Body of pancreas (tissue), 4 donors: ENCODE data around the gene CCDC71L. TPM values are rescaled to one million over a fixed set of nuclear protein-coding genes. Genes with fewer than 3 reads are reported as not detected.

ENCODE experiments used
- ATAC-seq: fragments of 150-250 bp; one replicate; pipeline ENCODE4 v1.9.1; 2016
- DNase-seq, 4 donors: peaks; one replicate each; pipeline ENCODE4 v3.0.0-alpha.2; 2019
- H3K27ac ChIP-seq, 4 donors: fragments of 200-600 bp; sonication (generic); 1 replicate in 3 of 4; 2 replicates in 1 of 4; pipeline versions ENCODE4 v1.5.1 to v1.6.1; 2016 to 2019; ENCODE audit warnings: mild to moderate bottlenecking in 1 of 4, mixed read lengths in 1 of 4, moderate library complexity in 1 of 4
- H3K27me3 ChIP-seq, 2 donors: fragments of 200-600 bp; sonication (generic); one replicate each; pipeline ENCODE4 v1.6.0; 2016; ENCODE audit warnings: mild to moderate bottlenecking in 1 of 2
- H3K36me3 ChIP-seq, 2 donors: fragments of 200-600 bp; sonication (generic); replicated peaks in 1 of 2; 2 replicates each; pipeline ENCODE4 v1.5.1; 2016; ENCODE audit warnings: low read depth in 2 of 2; ENCODE audit not compliant: insufficient read depth in 1 of 2
- H3K4me1 ChIP-seq: fragments of 200-600 bp; sonication (generic); one replicate; pipeline ENCODE4 v1.6.0; 2016
- H3K4me3 ChIP-seq, 2 donors: fragments of 200-600 bp; sonication (generic); 1 replicate in 1 of 2; 2 replicates in 1 of 2; pipeline ENCODE4 v1.5.1; 2016 to 2019
- H3K9me3 ChIP-seq, 3 donors: fragments of 200-600 bp; sonication (generic); 1 replicate in 2 of 3; 2 replicates in 1 of 3; pipeline ENCODE4 v1.5.1; 2016
- POLR2A ChIP-seq, 3 donors: fragments of 450-650 bp; IDR thresholded peaks; one replicate each; pipeline ENCODE4 v1.6.1; 2016; ENCODE audit warnings: antibody characterized with exemption in 3 of 3, mild to moderate bottlenecking in 2 of 3
- WGBS, 2 donors: methylation state at CpG; one replicate each; pipeline ENCODE4 v1.1.5; 2017; 5-methylcytosine and 5-hydroxymethylcytosine counted together
- intact Hi-C: fragments of 100-400 bp; cut with DNase I; formaldehyde crosslinking; loops from one replicate; pipeline ENCODE4 v1.15.1; 2023
- total RNA-seq, 2 donors: library from RNA; depleted of rRNA; stranded (reverse); fragments of >200 nt; gene quantifications; one replicate each; pipeline ENCODE4 v1.1.0, GENCODE V29; 2016
- TF ChIP-seq, protein P1 (sequence below), 7 experiments: fragments of 450-650 bp in 4 of 7; fragments of 200-600 bp in 3 of 7; sonication (generic) in 3 of 7; IDR thresholded peaks; one replicate each; pipeline ENCODE4 v1.5.1; 2016 to 2019; ENCODE audit warnings: antibody characterized with exemption in 7 of 7

Gene CCDC71L
- total RNA-seq, 2 donors from 2014 or later, result 8.6 to 23.7 TPM

DNA sequence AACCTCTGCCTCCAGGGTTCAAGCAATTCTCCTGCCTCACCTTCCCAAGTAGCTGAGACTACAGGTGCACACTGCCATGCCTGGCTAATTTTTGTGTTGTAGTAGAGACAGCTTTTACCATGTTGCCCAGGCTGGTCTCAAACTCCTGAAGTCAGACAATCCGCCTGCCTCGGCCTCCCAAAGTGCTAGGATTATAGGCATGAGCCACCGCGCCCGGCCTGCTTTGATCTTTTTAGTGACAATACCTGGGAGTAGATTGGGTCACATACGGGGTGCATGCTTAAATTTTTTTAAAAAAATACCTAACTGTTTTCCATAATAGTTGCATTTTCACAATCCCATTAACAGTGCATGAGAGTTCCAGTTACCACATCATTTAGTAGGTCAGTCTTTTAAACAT is 47.7 kb downstream of the CCDC71L start:
- intact Hi-C loops, result no loop called here
- Histone ChIP-seq H3K4me3 (no peak overlapping the region), H3K4me1 (peaks cover 18% of the 10 kb centered on the region), H3K27me3 (no peaks in the 10 kb centered on the region), H3K36me3 (no peaks in the 10 kb centered on the region), H3K9me3 (no peaks in the 10 kb centered on the region), H3K27ac (no peak overlapping the region)
- DNase-seq, result no peak
- TF ChIP-seq, protein P1, sequence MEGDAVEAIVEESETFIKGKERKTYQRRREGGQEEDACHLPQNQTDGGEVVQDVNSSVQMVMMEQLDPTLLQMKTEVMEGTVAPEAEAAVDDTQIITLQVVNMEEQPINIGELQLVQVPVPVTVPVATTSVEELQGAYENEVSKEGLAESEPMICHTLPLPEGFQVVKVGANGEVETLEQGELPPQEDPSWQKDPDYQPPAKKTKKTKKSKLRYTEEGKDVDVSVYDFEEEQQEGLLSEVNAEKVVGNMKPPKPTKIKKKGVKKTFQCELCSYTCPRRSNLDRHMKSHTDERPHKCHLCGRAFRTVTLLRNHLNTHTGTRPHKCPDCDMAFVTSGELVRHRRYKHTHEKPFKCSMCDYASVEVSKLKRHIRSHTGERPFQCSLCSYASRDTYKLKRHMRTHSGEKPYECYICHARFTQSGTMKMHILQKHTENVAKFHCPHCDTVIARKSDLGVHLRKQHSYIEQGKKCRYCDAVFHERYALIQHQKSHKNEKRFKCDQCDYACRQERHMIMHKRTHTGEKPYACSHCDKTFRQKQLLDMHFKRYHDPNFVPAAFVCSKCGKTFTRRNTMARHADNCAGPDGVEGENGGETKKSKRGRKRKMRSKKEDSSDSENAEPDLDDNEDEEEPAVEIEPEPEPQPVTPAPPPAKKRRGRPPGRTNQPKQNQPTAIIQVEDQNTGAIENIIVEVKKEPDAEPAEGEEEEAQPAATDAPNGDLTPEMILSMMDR (IDR thresholded peaks at IDR 0.05), result no peak
- no peak for TF ChIP-seq POLR2A (IDR thresholded peaks at IDR 0.05)
- 93 to 95% methylated on average over 6 of the region's 6 CpGs for WGBS, 2 donors
- ATAC-seq, result no peak

DNA sequence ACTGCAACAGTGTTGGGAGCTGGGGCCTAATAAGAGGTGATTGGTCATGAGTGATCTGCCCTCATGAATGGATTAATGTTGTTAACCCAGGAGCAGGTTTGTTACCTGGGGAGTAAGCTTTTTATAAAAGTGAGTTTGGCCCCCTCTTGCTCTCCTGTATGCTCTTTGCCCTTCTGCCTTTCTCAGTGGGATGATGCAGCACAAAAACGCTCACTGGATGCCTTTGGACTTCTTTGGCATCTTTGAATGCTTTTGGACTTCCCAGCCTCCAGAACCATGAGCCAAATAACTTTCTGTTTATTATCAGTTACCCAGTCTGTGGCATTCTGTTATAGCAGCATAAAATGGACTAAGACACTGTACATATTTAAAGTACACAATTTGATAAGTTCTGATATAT is 48.5 kb downstream of the CCDC71L start:
- no peak for DNase-seq
- no peaks in the 10 kb centered on the region for H3K27me3 ChIP-seq
- peaks cover 14% of the 10 kb centered on the region for H3K4me1 ChIP-seq
- intact Hi-C loops, result no loop called here
- H3K4me3 ChIP-seq, result no peak overlapping the region
- no peak for ATAC-seq
- H3K27ac ChIP-seq, result no peak overlapping the region
- H3K36me3 ChIP-seq, result no peaks in the 10 kb centered on the region
- 95 to 100% methylated on average over 1 of the region's 1 CpG for WGBS, 2 donors
- TF ChIP-seq, protein P1 (IDR thresholded peaks at IDR 0.05), result no peak
- TF ChIP-seq POLR2A (IDR thresholded peaks at IDR 0.05), result no peak
- no peaks in the 10 kb centered on the region for H3K9me3 ChIP-seq

DNA sequence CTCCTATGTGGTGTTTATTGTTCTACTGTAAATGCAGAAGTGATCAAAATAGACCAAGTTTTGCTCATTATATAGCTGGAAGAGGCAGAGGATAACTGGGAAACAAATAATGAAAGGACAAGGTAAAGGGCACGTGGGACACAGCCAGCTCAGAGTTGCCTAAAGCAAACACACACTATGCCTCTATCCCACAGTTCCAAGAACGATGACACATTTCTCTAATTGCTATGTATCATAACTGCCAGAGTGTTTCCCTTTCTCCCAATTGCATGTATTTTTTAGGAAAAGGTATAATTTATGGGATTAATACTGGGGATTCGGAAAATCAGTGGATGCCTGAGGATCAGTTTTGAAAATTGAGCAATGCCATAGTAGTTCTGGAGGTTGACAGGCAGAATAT is 49.0 kb downstream of the CCDC71L start:
- no peaks in the 10 kb centered on the region for H3K27me3 ChIP-seq
- no peaks in the 10 kb centered on the region for H3K36me3 ChIP-seq
- H3K4me1 ChIP-seq, result peaks cover 14% of the 10 kb centered on the region
- DNase-seq (no peak), ATAC-seq (no peak)
- H3K9me3 ChIP-seq, result no peaks in the 10 kb centered on the region
- 61 to 65% methylated on average over 3 of the region's 3 CpGs for WGBS, 2 donors
- intact Hi-C loops, result no loop called here
- H3K4me3 ChIP-seq, result no peak overlapping the region
- no peak for TF ChIP-seq POLR2A (IDR thresholded peaks at IDR 0.05)
- TF ChIP-seq, protein P1 (IDR thresholded peaks at IDR 0.05), result no peak
- H3K27ac ChIP-seq, result peak overlapping the region in 1 of 4 donors; percentile 59

DNA sequence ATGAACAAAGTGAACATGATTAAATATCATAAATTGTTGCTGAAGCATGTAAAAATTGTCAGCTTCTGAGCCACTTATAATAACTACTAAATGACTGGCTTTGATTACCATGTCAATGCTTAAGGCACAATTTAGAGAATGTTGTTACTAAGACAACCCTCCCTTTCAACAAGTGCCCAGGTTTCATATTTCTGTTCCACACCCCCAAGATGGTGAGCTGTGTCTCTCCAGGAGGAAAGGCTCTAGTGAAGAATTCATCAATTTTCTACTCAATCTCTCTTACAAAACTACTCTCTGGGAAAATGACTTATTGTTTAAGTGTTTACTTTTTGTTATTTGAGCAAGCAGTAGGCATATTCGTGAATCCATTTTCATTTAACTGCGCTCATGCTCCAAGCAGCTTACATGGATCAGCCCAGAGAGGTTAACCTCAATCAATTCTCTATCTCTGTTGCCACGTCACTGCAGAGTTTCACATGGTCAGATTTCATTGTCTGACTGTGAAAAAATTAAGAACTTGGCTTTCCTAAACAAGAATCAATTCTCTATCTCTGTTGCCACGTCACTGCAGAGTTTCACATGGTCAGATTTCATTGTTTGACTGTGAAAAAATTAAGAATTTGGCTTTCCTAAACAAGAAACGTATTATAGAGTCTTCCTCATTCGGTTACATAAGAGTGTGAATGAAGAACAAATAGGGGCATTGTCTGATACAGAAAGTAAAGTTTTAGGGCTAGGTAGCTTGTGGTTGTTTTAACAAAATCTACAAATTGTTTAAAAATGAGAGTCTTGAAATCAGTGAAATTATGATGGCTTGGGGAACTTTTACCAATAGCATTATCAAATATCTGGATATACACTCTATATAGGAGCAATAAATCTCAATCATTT is 49.7 kb downstream of the CCDC71L start:
- Histone ChIP-seq H3K4me1 (peaks cover 14% of the 10 kb centered on the region), H3K4me3 (no peak overlapping the region), H3K27ac (peak overlapping the region in 2 of 4 donors; percentile 15 to 59), H3K36me3 (no peaks in the 10 kb centered on the region), H3K27me3 (no peaks in the 10 kb centered on the region), H3K9me3 (no peaks in the 10 kb centered on the region)
- intact Hi-C loops, result no loop called here
- DNase-seq (no peak), ATAC-seq (no peak)
- TF ChIP-seq, protein P1 (IDR thresholded peaks at IDR 0.05), result no peak
- TF ChIP-seq POLR2A (IDR thresholded peaks at IDR 0.05), result no peak
- WGBS, 2 donors, result 25 to 28% methylated on average over 6 of the region's 6 CpGs

DNA sequence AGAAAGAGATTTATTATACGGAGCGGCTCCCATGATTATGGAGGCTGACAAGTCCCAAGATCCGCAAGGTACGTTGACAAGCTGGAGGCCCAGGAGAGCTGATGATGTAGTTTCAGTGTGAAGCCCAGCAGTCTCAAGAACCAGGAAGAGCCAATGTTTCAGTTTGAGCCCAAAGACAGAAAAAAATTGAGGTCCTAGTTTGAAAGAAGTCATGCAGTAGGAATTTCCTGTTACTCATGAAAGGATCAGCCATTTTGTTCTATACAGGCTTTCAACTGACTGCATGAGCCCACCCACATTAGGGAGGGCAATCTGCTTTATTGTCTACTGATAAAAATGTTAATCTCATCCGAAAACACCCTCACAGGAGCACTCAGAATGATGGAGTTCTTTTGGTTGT is 51.5 kb downstream of the CCDC71L start:
- Histone ChIP-seq H3K9me3 (no peaks in the 10 kb centered on the region), H3K4me3 (no peak overlapping the region), H3K36me3 (no peaks in the 10 kb centered on the region), H3K27me3 (no peaks in the 10 kb centered on the region), H3K4me1 (peaks cover 14% of the 10 kb centered on the region), H3K27ac (no peak overlapping the region)
- ATAC-seq (no peak), DNase-seq (no peak)
- no peak for TF ChIP-seq POLR2A (IDR thresholded peaks at IDR 0.05)
- TF ChIP-seq, protein P1 (IDR thresholded peaks at IDR 0.05), result no peak
- intact Hi-C loops, result no loop called here
- WGBS, 2 donors, result 92 to 98% methylated on average over 5 of the region's 5 CpGs
